ENCODE results near the gene ACACB.

ACACB gene

GRCh38 chr12:109221277-109221931, 105.0 kb downstream of the ACACB start:
- DNase-seq, result no peak

GRCh38 chr12:109222062-109222461, 105.7 kb downstream of the ACACB start:
- no peak for DNase-seq

GRCh38 chr12:109222496-109222895, 106.1 kb downstream of the ACACB start:
- no peak for DNase-seq

- no peak for DNase-seq
These were observed 106.8 kb downstream of the ACACB start for GRCh38 chr12:109223211-109223610.

DNA sequence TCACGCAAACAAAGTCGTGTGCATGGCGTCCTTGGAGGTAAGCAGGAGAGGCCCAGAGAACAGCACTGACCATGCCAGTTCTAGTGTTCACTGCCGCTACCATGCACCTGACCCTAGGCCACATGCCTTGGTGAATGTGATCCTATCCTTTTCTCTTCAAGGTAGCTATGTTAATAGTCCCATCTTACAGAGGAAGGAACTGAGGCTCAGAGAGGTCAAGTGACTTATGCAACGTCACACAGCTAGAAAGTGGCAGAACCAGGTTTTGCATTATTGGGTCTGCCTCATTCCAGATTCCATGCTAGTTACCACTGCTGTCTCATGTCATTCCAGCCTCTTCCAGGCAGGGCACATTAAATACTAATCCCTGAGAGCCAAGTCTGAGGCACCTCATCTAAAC, 107.5 kb downstream of the ACACB start:
- DNase-seq, result no peak

GRCh38 chr12:109228664-109229063, 112.3 kb downstream of the ACACB start:
- no peak for DNase-seq

DNA sequence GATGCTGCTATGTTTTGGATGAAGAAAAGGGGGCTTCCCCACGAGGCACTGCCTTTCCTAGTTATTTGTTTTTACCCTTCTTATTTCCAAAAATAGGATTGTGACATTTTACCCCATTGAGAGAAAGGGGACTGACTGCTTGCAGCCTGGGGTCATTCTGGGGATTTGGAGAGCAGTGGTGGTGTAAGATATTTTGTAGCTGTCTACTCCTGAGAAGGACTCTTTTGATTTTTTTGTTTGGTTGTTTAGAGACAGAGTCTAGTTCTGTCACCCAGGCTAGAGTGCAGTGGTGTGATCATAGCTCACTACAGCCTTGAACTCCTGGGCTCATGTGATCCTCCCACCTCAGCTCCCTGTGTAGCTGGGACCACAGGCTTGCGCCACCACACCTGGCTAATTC, 113.8 kb downstream of the ACACB start:
- no peak for DNase-seq

- no peak for DNase-seq
These were observed 116.3 kb downstream of the ACACB start for GRCh38 chr12:109232731-109233130.

DNA sequence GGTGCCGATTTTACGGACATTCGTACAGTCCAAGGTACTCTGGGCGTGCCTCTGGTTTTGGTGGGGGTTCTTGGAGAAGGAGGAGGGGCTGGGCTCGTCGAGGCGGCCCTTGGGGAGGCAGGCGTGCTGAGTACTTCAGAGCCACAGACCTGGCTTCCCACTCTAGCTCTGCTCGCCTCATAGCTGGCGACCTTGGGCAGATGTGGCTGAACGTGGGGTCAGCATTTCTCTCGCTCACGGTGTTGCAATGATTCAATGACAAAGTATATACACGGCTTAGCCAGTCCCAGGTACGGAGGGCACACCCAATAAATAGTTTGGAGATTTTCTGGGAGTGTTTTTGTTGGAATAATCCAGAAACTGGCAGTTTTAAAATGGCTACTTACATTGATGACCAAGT, 117.6 kb downstream of the ACACB start:
- DNase-seq, result no peak

GRCh38 chr12:109236257-109236656, 119.9 kb downstream of the ACACB start:
- no peak for DNase-seq

- no peak for DNase-seq
These were observed 122.8 kb downstream of the ACACB start for GRCh38 chr12:109239179-109239578.

DNA sequence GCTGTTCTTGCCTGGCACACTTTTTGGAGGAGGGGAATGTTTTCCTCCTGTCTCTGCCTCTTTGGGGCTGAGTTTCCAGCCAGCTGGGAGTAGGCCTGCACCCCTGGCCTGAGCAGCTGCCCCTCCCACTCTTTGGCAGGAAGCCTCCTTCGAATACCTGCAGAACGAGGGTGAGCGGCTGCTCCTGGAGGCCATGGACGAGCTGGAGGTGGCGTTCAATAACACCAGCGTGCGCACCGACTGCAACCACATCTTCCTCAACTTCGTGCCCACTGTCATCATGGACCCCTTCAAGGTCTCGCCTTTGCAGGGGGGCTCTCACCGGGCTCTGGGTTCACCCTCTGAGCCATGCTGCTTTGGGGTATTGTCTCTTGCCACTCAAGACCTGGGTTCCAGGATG, 123.3 kb downstream of the ACACB start:
- no peak for DNase-seq

DNA sequence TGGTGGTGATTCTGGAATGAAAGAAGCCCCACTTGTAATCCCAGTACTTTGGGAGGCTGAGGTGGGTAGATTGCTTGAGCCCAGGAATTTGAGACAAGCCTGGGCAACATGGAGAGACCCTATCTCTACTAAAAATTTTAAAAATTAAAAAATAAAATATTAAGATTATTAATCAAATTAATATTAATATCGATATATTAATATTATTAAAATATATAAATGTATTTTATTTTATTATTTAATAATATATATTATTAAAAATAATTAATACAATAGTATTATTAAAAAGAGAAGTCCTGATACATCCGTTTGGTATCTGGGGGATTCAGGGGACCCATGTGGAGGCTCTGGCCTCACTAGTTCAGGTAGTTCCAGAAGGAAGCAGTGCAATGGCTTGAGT, 124.0 kb downstream of the ACACB start:
- DNase-seq, result no peak

DNA sequence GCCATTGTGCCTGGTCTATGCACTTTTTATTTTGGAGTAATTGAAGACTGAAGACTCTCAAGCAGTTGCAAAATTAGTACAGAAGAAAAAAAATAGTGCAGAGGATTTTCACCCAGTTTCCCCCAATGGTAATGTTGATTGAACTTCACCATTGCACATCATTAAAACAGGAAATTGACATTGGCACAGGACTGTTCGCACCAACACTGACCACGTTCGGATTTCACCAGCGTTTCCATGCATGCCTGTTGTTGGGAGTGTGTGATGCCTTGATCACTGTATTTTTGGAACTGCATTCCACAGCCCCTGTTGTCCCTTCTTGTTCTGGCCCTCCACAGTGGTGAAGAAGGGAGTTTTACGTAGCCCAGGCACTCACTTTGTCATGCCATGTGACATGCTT, 125.5 kb downstream of the ACACB start:
- no peak for DNase-seq

DNA sequence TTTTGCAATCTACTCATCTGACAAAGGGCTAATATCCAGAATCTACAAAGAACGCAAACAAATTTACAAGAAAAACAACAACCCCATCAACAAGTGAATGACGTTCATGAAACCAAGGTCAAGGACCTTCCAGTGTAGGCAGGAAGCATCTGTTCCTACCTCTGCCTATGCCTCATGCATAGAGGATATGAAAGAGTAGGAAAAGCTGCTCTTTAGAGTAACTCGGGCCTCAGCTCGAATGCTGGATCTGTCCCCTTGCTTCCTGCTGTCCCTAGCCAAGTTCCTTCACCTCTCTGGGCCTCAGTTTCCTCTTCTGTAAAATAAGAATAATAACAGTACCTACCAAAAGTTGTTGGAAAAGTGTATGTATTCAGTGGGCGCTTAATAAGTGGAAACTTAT, 127.7 kb downstream of the ACACB start:
- no peak for DNase-seq

GRCh38 chr12:109246221-109246620, 129.8 kb downstream of the ACACB start:
- DNase-seq, result no peak

DNA sequence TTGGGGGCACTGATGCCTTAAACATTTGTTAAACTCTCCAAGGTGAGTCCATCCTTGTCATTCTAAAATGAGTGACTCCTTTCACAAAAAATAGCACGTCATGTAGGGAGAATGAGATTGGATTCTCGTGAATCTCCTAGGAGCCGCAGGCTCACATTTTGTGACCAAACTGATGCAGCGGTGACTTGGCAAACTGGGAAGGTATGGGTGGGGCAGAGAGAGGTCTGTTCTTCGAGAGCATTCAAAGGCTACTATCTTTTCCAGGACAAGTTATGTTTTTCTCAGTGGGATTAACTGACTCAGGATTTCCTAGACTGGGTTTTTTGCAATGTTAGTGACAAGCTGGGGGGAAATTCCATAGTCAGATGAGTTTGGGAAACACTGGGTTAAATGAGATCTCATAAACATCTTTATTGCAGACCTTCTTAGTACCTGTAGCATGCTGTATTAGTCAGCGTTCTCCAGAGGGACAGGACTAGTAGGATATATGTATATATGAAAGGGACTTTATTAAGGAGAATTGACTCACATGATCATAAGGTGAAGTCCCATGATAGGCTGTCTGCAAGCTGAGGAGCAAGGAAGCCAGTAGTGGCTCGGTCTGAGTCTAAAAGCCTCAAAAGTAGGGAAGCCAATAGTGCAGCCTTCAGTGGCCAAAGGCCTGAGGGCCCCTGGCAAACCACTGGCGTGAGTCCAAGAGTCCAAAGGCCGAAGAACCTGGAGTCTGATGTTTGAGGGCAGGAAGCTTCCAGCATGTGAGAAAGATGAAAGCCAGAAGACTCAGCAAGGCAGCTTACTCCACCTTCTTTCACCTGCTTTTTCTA, 131.7 kb downstream of the ACACB start:
- no peak for DNase-seq

- no peak for DNase-seq
These were observed 134.1 kb downstream of the ACACB start for GRCh38 chr12:109250523-109250922.

DNA sequence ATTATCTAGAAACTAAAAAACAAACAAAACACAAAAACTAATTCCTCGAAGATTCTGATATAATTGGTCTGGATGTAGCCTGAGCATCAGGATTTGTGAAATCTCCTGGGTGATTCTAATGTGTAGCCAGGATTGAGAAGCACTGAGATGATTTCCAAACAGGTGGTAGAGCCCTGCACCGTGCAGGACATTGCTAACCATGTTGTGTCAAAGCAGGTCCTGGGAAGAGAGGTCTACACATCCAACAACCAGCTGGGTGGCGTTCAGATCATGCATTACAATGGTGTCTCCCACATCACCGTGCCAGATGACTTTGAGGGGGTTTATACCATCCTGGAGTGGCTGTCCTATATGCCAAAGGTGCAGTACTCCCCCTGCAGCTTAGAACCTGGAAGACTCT, 136.4 kb downstream of the ACACB start:
- no peak for DNase-seq

DNA sequence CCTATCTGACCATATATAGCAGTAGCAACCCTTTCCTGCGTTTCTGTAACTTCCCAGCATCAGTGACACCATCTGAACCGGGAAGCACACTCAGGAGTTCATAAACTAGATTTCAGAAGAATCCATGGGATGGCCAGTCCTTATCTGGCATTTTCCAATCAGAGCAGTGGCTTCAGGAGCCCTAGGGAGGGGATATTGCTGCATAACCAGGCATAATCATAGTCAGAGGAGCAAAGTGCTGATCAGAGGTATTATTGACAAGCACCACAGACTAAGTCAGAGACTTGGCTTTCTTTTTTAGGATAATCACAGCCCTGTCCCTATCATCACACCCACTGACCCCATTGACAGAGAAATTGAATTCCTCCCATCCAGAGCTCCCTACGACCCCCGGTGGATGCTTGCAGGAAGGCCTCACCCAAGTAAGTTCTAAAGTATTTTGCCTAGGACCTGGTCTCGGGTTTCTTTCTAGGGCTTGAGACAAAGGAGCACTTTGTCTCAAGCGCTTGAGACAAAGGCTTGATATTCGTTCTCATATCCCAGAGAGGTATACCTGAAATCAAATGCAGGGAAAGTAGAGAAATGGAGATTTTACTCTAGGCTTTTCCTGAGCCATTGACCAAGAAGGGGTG, 137.6 kb downstream of the ACACB start:
- DNase-seq, result no peak

- DNase-seq, result no peak
These were observed 139.0 kb downstream of the ACACB start for GRCh38 chr12:109255377-109255776.

GRCh38 chr12:109256011-109256410, 139.6 kb downstream of the ACACB start:
- no peak for DNase-seq

DNA sequence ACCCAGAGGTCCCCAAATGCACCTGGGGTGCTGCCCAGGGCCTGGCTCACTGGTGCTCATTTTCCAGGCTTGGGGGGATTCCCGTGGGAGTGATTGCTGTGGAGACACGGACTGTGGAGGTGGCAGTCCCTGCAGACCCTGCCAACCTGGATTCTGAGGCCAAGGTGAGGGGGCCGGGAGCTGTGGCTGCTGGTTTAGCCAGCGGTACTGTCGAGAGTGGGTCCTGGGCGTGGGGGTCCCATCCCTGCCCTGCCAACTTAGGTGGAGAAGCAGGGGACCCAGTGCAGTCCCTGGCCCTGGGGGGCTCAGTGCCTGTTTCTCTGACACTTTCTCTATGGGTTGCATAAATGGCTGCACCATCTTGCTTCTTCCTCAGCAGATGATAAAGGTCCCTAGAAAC, 141.8 kb downstream of the ACACB start:
- no peak for DNase-seq
